Thyroid gland (tissue), 4 donors: ENCODE data around the gene KIAA1549. TPM values are rescaled to one million over a fixed set of nuclear protein-coding genes. Genes with fewer than 3 reads are reported as not detected.

Experiments used
- DNase-seq, 2 donors: peaks; one replicate each; pipeline ENCODE4 v3.0.0-alpha.2; 2019
- H3K27ac ChIP-seq, 3 donors: fragments of 200-600 bp; sonication (generic); 1 replicate in 2 of 3; 2 replicates in 1 of 3; pipeline ENCODE4 v1.5.1; 2016 to 2019; ENCODE audit warnings: mild to moderate bottlenecking in 1 of 3, moderate library complexity in 1 of 3
- H3K27me3 ChIP-seq: fragments of 200-600 bp; sonication (generic); one replicate; pipeline ENCODE4 v1.5.1; 2019
- H3K36me3 ChIP-seq, 2 donors: fragments of 200-600 bp; sonication (generic); one replicate each; pipeline ENCODE4 v1.5.1; 2016 to 2019
- H3K4me1 ChIP-seq, 2 donors: fragments of 200-600 bp; sonication (generic); one replicate each; pipeline ENCODE4 v1.5.1; 2017 to 2019
- H3K4me3 ChIP-seq, 3 donors: fragments of 200-600 bp; sonication (generic); replicated peaks in 1 of 3; 1 replicate in 2 of 3; 2 replicates in 1 of 3; pipeline ENCODE4 v1.5.1; 2016; ENCODE audit warnings: mild to moderate bottlenecking in 1 of 3
- H3K9me3 ChIP-seq: fragments of 200-600 bp; sonication (generic); one replicate; pipeline ENCODE4 v1.5.1; 2017
- POLR2A ChIP-seq, 2 donors: fragments of 450-650 bp; IDR thresholded peaks; one replicate each; pipeline ENCODE4 v1.6.1; 2017; ENCODE audit warnings: antibody characterized with exemption in 2 of 2, mild to moderate bottlenecking in 2 of 2, moderate library complexity in 1 of 2
- WGBS, 2 donors: methylation state at CpG; one replicate each; pipeline ENCODE4 v1.1.5; 2017; 5-methylcytosine and 5-hydroxymethylcytosine counted together
- intact Hi-C: fragments of 100-400 bp; cut with DNase I; formaldehyde crosslinking; loops from one replicate; pipeline ENCODE4 v1.15.1; 2023
- total RNA-seq, 4 donors: library from RNA; depleted of rRNA; stranded (reverse); fragments of >200 nt; gene quantifications; one replicate each; pipeline ENCODE4 v1.2.3, GENCODE V29; 2016
- TF ChIP-seq, protein P1 (sequence below), 6 experiments: fragments of 200-600 bp in 3 of 6; fragments of 450-650 bp in 3 of 6; sonication (generic) in 3 of 6; IDR thresholded peaks; one replicate each; pipeline ENCODE4 v1.5.1; 2016 to 2019; ENCODE audit warnings: antibody characterized with exemption in 6 of 6, mild to moderate bottlenecking in 2 of 6, inconsistent platforms in 1 of 6, moderate library complexity in 1 of 6

The KIAA1549 gene
- total RNA-seq, 4 donors from 2014 or later, result 1.2 to 3.9 (median 2.6) TPM

DNA sequence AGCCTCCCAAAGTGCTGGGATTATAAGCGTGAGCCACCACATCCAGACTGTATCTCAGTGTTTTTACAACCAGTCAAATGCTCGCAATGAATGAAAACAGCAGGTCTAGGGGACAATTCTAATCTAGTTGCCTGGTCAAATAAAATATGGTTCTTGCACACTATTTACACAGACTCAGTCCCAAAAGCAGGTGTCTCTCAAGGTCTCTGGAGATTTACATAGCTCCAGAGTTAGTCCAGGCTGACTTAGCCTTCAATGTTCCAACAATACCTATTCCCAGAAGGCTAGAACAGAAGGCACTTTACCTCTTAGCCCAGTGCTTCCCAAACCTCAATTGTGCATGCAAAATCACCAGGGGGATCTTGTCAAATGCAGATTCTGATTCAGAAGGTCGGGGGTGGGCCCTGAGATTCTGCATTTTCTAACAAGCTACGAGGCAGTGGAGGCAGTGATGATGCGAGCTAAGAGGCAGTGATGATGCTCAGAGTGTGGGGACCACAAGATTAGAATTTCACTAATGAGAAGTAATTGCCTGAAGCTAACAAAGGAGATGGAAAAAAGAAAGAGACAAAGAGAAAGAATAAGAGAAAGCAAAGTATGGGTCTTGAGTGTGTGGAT, 6.4 kb downstream of the KIAA1549 start:
- H3K4me3 ChIP-seq, result no peak overlapping the region
- no peaks in the 10 kb centered on the region for H3K9me3 ChIP-seq
- H3K36me3 ChIP-seq, result no peaks in the 10 kb centered on the region
- intact Hi-C loops, result no loop called here
- WGBS, 2 donors, result 84 to 87% methylated on average over 5 of the region's 5 CpGs
- no peaks in the 10 kb centered on the region for H3K27me3 ChIP-seq
- TF ChIP-seq, protein P1, sequence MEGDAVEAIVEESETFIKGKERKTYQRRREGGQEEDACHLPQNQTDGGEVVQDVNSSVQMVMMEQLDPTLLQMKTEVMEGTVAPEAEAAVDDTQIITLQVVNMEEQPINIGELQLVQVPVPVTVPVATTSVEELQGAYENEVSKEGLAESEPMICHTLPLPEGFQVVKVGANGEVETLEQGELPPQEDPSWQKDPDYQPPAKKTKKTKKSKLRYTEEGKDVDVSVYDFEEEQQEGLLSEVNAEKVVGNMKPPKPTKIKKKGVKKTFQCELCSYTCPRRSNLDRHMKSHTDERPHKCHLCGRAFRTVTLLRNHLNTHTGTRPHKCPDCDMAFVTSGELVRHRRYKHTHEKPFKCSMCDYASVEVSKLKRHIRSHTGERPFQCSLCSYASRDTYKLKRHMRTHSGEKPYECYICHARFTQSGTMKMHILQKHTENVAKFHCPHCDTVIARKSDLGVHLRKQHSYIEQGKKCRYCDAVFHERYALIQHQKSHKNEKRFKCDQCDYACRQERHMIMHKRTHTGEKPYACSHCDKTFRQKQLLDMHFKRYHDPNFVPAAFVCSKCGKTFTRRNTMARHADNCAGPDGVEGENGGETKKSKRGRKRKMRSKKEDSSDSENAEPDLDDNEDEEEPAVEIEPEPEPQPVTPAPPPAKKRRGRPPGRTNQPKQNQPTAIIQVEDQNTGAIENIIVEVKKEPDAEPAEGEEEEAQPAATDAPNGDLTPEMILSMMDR (IDR thresholded peaks at IDR 0.05), result no peak
- TF ChIP-seq POLR2A (IDR thresholded peaks at IDR 0.05), result no peak
- no peak for DNase-seq
- H3K4me1 ChIP-seq, result peaks cover 4 to 13% of the 10 kb centered on the region in 2 donors
- no peak overlapping the region for H3K27ac ChIP-seq

DNA sequence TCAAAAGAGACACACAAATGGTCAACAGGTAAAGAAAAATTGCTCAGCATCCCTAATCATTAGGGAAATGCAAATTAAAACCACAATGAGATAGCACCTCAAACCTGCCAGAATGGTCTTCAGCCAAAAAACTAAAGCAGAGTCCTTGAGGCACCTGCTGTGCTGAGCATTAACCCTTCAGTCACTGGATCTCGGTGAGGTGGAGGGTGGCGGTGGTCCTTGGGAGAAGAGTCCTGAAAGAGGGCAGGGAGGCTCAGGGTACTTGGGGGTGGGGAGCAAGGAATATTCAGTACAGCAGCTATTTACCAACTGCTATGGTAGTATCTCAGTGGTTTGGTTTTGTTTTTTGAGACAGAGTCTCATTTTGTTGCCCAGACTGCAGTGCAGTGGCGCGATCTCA, 7.1 kb downstream of the KIAA1549 start:
- Histone ChIP-seq H3K4me1 (peaks cover 0 to 7% of the 10 kb centered on the region in 2 donors), H3K27me3 (no peaks in the 10 kb centered on the region), H3K36me3 (no peaks in the 10 kb centered on the region), H3K27ac (no peak overlapping the region), H3K4me3 (no peak overlapping the region), H3K9me3 (no peaks in the 10 kb centered on the region)
- no peak for TF ChIP-seq POLR2A (IDR thresholded peaks at IDR 0.05)
- TF ChIP-seq, protein P1 (IDR thresholded peaks at IDR 0.05), result no peak
- DNase-seq, result no peak
- 83 to 93% methylated on average over 4 of the region's 4 CpGs for WGBS, 2 donors
- intact Hi-C loops, result no loop called here

DNA sequence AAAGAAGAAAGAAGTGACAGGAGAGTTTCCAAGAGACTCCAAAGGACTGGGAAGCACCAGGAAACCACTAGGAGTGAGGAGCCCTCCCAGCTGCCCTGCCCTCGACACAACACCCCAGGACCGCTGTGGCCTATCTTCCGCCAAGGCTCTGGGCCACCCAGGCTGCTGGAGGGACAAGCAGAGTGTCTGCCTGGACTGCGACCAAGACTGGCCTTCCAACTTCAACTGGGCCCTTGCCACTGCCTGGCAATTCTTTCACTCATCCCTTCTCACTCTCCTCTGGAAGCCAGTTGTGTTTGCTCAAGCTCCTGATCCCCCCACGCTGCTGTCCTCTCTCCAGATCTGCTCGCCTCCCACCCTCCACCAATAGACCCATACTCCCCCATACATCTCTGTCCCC, 10.2 kb downstream of the KIAA1549 start:
- intact Hi-C loops, result no loop called here
- Histone ChIP-seq H3K27ac (no peak overlapping the region), H3K27me3 (no peaks in the 10 kb centered on the region), H3K4me1 (no peaks in the 10 kb centered on the region), H3K4me3 (no peak overlapping the region), H3K9me3 (no peaks in the 10 kb centered on the region), H3K36me3 (no peaks in the 10 kb centered on the region)
- 83 to 87% methylated on average over 6 of the region's 6 CpGs for WGBS, 2 donors
- TF ChIP-seq, protein P1 (IDR thresholded peaks at IDR 0.05), result no peak
- no peak for TF ChIP-seq POLR2A (IDR thresholded peaks at IDR 0.05)
- DNase-seq, result no peak

DNA sequence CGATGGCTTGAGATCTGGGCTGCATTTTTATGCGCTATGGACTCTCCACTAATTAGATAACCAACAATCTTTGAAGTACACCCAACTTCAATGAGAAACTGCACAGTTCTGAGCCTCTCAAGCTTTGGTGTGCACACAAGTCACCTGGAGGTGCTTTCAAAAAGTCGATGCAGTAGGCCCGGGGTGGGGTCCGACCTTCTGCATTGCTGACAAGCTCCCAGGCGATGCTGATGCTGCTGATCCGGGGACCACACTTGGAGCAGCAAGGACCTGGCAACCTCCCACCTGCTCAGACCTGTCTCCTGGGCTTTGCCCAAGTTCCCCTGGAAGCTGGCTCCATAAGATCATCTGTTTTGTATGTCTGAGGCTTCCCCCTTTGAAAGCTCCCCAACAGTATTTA, 10.7 kb downstream of the KIAA1549 start:
- DNase-seq, result no peak
- H3K36me3 ChIP-seq, result no peaks in the 10 kb centered on the region
- H3K4me3 ChIP-seq, result no peak overlapping the region
- H3K9me3 ChIP-seq, result no peaks in the 10 kb centered on the region
- no peak overlapping the region for H3K27ac ChIP-seq
- intact Hi-C loops, result no loop called here
- TF ChIP-seq, protein P1 (IDR thresholded peaks at IDR 0.05), result no peak
- TF ChIP-seq POLR2A (IDR thresholded peaks at IDR 0.05), result no peak
- 91 to 97% methylated on average over 7 of the region's 7 CpGs for WGBS, 2 donors
- no peaks in the 10 kb centered on the region for H3K27me3 ChIP-seq
- no peaks in the 10 kb centered on the region for H3K4me1 ChIP-seq

DNA sequence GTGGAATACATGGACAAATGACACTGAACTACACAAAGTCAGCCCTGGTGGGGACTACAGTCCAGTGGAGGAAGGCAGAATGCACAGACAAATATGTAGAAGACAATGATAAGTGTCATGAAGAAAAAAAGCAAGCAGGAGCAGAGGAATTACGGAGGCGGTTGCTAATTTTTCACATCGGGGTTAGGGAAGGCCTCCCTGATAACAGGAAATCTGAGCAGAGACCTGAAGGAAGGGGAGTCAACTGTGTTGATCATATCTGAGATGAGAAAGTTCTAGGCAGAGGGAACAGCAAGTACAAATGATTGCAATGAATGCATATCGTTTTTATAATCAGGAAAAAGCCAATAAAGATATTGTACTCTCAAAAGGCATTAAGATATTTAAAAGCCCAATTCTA, 14.0 kb downstream of the KIAA1549 start:
- Histone ChIP-seq H3K27me3 (no peaks in the 10 kb centered on the region), H3K36me3 (no peaks in the 10 kb centered on the region), H3K4me1 (peaks cover 4 to 10% of the 10 kb centered on the region in 2 donors), H3K4me3 (no peak overlapping the region), H3K27ac (no peak overlapping the region), H3K9me3 (no peaks in the 10 kb centered on the region)
- 75 to 80% methylated on average over 4 of the region's 4 CpGs for WGBS, 2 donors
- intact Hi-C loops, result no loop called here
- DNase-seq, result no peak
- no peak for TF ChIP-seq POLR2A (IDR thresholded peaks at IDR 0.05)
- TF ChIP-seq, protein P1 (IDR thresholded peaks at IDR 0.05), result no peak
